Astrocyte of the spinal cord (primary cell): ENCODE measurements around the gene LIME1.

Experiments used
- DNase-seq: peaks from one replicate; pipeline ENCODE4 v3.0.0; 2011; ENCODE audit warnings: low read depth, low spot score
- H3K4me3 ChIP-seq: 2 replicates; pipeline ENCODE4 v1.5.1; 2011; ENCODE audit warnings: low read depth, mild to moderate bottlenecking, low read length, moderate library complexity
- CTCF ChIP-seq: IDR thresholded peaks from 2 replicates; pipeline ENCODE4 v1.5.1; 2012; ENCODE audit warnings: low read depth, mild to moderate bottlenecking, low read length, inconsistent platforms
- in situ Hi-C: cut with HindIII; loops from 2 replicates; pipeline ENCODE4 v1.10.0; 2017; ENCODE audit warnings: low sequenced_read_pairs

Gene LIME1

GRCh38 chr20:63741676-63742380 lies 5.4 kb downstream of the LIME1 start:
- DNase-seq: no peak
- in situ Hi-C loops: no loop called here
- no peak for TF ChIP-seq CTCF
- H3K4me3 ChIP-seq: peak overlapping the region; percentile 69

- no peak for TF ChIP-seq CTCF
- DNase-seq: no peak
- H3K4me3 ChIP-seq: no peak overlapping the region
- in situ Hi-C loops: no loop called here
These were observed 6.0 kb downstream of the LIME1 start for GRCh38 chr20:63742381-63743024.

- no peak for DNase-seq
- H3K4me3 ChIP-seq: no peak overlapping the region
- no peak for TF ChIP-seq CTCF
- in situ Hi-C loops: no loop called here
These were observed 6.9 kb downstream of the LIME1 start for GRCh38 chr20:63743210-63743970.

- H3K4me3 ChIP-seq: no peak overlapping the region
- no peak for TF ChIP-seq CTCF
- DNase-seq: no peak
- in situ Hi-C loops: no loop called here
These were observed 7.7 kb downstream of the LIME1 start for GRCh38 chr20:63744158-63744557.

- TF ChIP-seq CTCF: no peak
- no peak overlapping the region for H3K4me3 ChIP-seq
- DNase-seq: no peak
- in situ Hi-C loops: no loop called here
These were observed 8.3 kb downstream of the LIME1 start for GRCh38 chr20:63744574-63745423.

GRCh38 chr20:63745424-63745805 lies 9.0 kb downstream of the LIME1 start:
- in situ Hi-C loops: no loop called here
- no peak for TF ChIP-seq CTCF
- DNase-seq: no peak
- H3K4me3 ChIP-seq: no peak overlapping the region
